Stimulated activated CD8-positive, alpha-beta memory T cell treated with anti-CD3 and anti-CD28 coated beads, Interleukin-15, amount 100 ng/mL, for 1 hour (primary cell): ENCODE measurements around the gene KRT81.
"Not testable (repeated sequence)": the region's sequence is repeated elsewhere in the genome, so short reads cannot be mapped to it uniquely, and the experiment has no call there.

ENCODE experiments used
- DNase-seq: peaks from one replicate; pipeline ENCODE4 v3.0.0-alpha.2; 2020; ENCODE audit warnings: low read depth

The KRT81 gene

GRCh38 chr12:52317468-52318052 is 26.2 kb upstream of the KRT81 start:
- DNase-seq, result no peak

- DNase-seq, result no peak
Measured at GRCh38 chr12:52316701-52317100, 25.4 kb upstream of the KRT81 start.

GRCh38 chr12:52316290-52316689 is 25.0 kb upstream of the KRT81 start:
- DNase-seq, result no peak

- not testable (repeated sequence) for DNase-seq
Measured at GRCh38 chr12:52315721-52316120, 24.4 kb upstream of the KRT81 start.

- DNase-seq, result no peak
Measured at GRCh38 chr12:52314511-52314910, 23.2 kb upstream of the KRT81 start.

- DNase-seq, result no peak
Measured at GRCh38 chr12:52313926-52314325, 22.6 kb upstream of the KRT81 start.

GRCh38 chr12:52313461-52313860 is 22.1 kb upstream of the KRT81 start:
- DNase-seq, result no peak

- no peak for DNase-seq
Measured at GRCh38 chr12:52312086-52312485, 20.8 kb upstream of the KRT81 start.

- DNase-seq, result no peak
Measured at GRCh38 chr12:52311285-52311648, 19.9 kb upstream of the KRT81 start.

- no peak for DNase-seq
Measured at GRCh38 chr12:52310622-52311284, 19.4 kb upstream of the KRT81 start.

- no peak for DNase-seq
Measured at GRCh38 chr12:52308806-52309425, 17.6 kb upstream of the KRT81 start.

- DNase-seq, result no peak
Measured at GRCh38 chr12:52307836-52308805, 16.8 kb upstream of the KRT81 start.

- DNase-seq, result no peak
Measured at GRCh38 chr12:52306731-52307130, 15.4 kb upstream of the KRT81 start.

GRCh38 chr12:52305921-52306705 is 14.8 kb upstream of the KRT81 start:
- DNase-seq, result no peak

- DNase-seq, result not testable (repeated sequence)
Measured at GRCh38 chr12:52304941-52305411, 13.6 kb upstream of the KRT81 start.

GRCh38 chr12:52302242-52302914 is 11.0 kb upstream of the KRT81 start:
- not testable (repeated sequence) for DNase-seq

GRCh38 chr12:52301721-52302120 is 10.4 kb upstream of the KRT81 start:
- not testable (repeated sequence) for DNase-seq

GRCh38 chr12:52300796-52301691 is 9.7 kb upstream of the KRT81 start:
- DNase-seq, result no peak

GRCh38 chr12:52298677-52299190 is 7.4 kb upstream of the KRT81 start:
- DNase-seq, result no peak
